Measurements from ENCODE around the gene LAMB4.

GRCh38 chr7:108009873-108010272 is 120.3 kb downstream of the LAMB4 start:
- TF ChIP-seq TAF1 (IDR thresholded peaks at IDR 0.05; ENCODE audit: borderline replicate concordance, low read depth, low read length) (no peak), POLR2A (IDR thresholded peaks at IDR 0.05; ENCODE audit: low read depth, low read length) (no peak), POLR2AphosphoS5 (IDR thresholded peaks at IDR 0.05; ENCODE audit: low read depth, low read length) (no peak)
